H54 (cell line): ENCODE results near the gene NMNAT2.

ENCODE experiments used
- DNase-seq: peaks from one replicate; pipeline ENCODE4 v3.0.0; 2011; ENCODE audit warnings: low spot score, mixed read lengths; ENCODE audit not compliant: insufficient read length
- FAIRE-seq: peaks from 3 replicates; lab custom pipeline; 2011; peaks lifted over from hg19 to GRCh38; lab: Jason Lieb, UNC
- POLR2A ChIP-seq: IDR thresholded peaks from 2 replicates; pipeline ENCODE4 v1.6.1; 2011; ENCODE audit warnings: low read depth, mild to moderate bottlenecking, low read length

Gene NMNAT2

GRCh38 chr1:183222909-183223308 is 195.3 kb downstream of the NMNAT2 start:
- FAIRE-seq = no peak
- DNase-seq = no peak
- no peak for TF ChIP-seq POLR2A

GRCh38 chr1:183219616-183220009 is 198.6 kb downstream of the NMNAT2 start:
- TF ChIP-seq POLR2A = no peak
- DNase-seq (no peak), FAIRE-seq (no peak)

DNA sequence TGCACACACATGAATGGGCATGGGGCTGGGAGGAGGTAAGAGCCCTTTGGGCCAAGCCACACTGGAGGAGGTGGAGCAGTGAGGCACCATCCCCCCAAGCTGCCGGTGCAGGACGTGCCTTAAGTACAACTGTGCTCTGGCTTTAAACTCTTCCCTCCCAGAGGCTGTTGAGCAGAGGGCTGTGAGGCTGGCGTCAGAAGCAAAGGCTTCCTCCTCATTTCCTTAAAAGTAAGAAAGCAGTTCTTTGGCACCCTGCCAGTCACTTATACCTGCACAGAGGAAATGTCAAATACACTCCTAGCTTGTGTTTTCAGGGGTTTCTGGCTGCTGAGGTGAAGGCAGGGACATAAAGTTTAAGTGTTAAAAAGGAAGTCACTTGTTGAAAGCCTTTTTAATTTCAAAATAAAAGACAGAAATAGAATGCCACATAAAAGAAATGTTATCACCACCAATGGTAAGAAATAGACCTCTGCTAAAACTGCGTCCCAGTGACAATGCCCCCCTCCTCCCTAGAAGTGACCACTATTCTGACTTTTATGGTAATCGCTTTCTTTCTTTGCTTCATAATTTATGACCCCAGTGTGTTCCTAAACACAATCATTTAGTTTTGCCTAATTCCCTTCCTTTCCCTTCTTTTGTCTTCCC is 199.1 kb downstream of the NMNAT2 start:
- TF ChIP-seq POLR2A = no peak
- no peak for DNase-seq
- no peak for FAIRE-seq

DNA sequence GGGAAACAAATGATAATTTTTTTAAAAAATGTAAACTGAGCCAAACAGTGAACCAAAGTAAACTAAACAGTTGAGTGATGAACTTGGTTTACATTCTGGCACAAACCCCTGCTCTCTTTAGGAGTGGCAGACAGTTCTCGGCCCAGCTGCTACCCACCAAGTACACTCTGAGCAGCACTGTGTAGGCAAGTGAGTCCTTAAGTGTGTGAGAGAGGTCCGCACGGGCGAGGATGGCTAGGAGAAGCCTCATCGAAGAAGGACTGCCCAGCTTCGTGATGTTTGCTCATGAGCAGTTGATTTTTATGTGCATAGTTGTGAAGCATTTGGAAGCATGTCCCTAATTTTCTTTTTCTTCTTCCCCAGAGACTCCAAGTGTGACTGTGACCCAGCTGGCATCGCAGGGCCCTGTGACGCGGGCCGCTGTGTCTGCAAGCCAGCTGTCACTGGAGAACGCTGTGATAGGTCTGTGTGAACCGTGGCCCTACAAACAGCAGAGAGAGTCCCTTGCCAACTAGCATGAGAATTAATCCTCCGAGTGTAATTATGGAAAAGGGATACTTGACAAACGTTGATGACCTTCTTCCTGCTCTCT is 200.1 kb downstream of the NMNAT2 start:
- no peak for TF ChIP-seq POLR2A
- no peak for FAIRE-seq
- DNase-seq = no peak

GRCh38 chr1:183215936-183216335 is 202.2 kb downstream of the NMNAT2 start:
- DNase-seq = no peak

GRCh38 chr1:183215076-183215720 is 203.0 kb downstream of the NMNAT2 start:
- no peak for DNase-seq
- no peak for FAIRE-seq
- TF ChIP-seq POLR2A = no peak

More at GRCh38 chr1:183215936-183216335, 202.2 kb downstream of the NMNAT2 start:
- TF ChIP-seq POLR2A = no peak
- no peak for FAIRE-seq

DNA sequence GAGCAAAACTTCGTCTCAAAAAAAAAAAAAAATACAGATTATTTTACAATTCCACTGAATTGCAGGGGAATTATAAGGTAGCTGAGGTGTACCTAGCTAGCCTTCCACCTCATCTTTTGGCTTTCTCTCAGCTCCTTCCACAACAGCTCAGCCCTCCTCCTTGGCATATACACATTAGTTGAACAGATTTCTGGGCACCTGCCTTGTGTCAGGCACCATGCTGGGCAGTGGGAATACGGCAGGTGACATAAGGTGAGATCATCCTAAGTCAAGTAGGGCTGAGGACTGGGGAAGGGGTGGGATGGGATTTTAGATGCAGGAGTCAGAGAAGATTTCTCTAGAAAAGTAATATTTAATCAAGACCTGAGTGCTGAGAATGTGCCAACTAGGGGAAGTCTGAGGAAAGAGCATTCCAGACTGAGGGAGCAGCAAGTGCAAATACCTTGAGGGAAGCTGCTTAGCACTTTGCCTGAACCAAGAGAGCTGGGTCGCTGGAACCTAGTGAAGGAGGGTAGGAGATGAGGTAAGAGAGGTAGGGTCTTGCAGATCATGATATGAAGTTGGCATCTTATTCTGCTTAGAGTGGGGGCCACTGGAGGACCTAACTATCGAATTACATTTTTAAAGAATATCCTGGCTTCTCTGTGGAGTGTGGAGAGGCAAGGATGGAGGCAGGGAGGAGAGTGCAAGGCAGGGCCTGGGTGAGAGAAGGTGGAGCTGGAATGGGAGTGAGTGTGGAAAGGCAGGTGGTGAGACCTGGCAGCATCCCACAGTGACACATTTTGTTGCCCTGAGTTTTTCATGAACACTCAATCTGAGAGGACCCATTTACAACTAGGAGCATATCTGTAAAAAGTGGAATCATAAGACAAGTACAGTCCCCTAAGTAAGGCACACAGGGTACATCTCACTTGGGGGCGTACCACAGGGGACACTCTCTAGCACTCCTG is 203.9 kb downstream of the NMNAT2 start:
- FAIRE-seq (no peak), DNase-seq (no peak)

GRCh38 chr1:183212870-183213269 is 205.3 kb downstream of the NMNAT2 start:
- DNase-seq (no peak), FAIRE-seq (no peak)
- TF ChIP-seq POLR2A = no peak

More for the DNA sequence above, 203.9 kb downstream of the NMNAT2 start:
- no peak for TF ChIP-seq POLR2A

GRCh38 chr1:183210681-183211080 is 207.5 kb downstream of the NMNAT2 start:
- no peak for DNase-seq
- no peak for FAIRE-seq
- no peak for TF ChIP-seq POLR2A

DNA sequence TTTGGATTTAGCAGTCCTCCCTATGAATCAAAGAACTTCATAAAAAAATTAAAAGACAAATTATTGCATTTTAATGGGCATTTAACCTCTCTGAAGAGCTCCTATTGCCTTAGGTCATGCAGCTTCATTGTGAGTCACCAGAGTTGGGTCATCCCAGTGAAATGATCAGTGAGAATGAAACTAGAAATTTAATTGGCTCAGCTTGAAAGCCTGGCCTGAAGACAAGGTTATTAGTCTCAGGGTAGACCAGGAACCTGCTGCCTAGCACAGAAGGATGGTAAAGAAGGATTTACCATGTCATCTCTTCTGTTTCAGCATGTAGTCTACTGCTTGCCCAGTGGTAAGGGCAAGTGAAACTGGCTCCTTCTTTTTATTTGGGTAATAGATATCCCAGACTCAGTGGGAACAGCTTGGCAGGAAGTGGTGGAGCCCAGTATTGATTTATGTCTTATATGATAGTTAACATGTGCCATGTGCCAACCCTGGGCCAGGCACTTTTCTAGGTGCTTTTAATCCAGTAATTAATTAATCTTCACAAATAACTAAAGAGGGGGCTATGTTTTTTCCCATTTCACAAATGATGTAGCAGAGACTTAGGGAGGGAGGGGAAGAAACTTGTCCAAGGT is 208.5 kb downstream of the NMNAT2 start:
- FAIRE-seq (peak; percentile 50), DNase-seq (peak; percentile 66)
- no peak for TF ChIP-seq POLR2A

- DNase-seq (no peak), FAIRE-seq (no peak)
- TF ChIP-seq POLR2A = no peak
These were observed 211.6 kb downstream of the NMNAT2 start for GRCh38 chr1:183206538-183207122.

DNA sequence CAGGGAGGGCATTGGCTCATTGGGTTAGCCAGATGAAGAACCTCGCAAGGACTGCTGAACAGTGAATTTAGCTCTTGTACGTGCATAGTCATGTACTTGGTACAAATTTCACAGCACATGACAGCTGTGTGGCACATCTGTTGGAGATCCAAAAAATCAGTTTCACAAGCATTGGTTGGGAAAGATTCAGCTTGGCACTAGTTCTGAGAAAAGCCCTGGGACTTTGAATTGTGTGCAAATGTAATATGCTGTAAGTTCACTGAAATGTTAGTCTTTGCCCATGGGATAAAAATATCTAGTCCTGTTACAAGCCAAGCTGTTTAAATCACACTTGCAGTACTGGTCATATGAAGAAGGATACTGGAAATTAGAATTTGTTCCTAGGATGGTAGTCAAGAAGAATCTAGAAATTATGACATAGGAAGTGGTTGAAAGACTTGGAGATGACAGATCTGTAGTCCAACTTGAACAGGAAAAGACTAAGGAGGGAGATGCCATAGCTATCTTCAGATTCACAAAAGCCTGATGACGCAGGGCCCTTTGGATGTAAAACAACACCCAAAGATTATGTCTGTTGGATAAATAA is 212.9 kb downstream of the NMNAT2 start:
- FAIRE-seq = no peak
- no peak for TF ChIP-seq POLR2A
- DNase-seq = no peak
